Neuronal stem cell (in vitro differentiated cells): Measurements from ENCODE around the gene MAPK4.

Experiments
- DNase-seq: peaks from one replicate; pipeline ENCODE4 v3.0.0-alpha.2; 2013; ENCODE audit warnings: low spot score
- H2AFZ ChIP-seq: one replicate; pipeline ENCODE4 v1.6.1; 2013; ENCODE audit warnings: mild to moderate bottlenecking, low read length, inconsistent platforms
- H2AK5ac ChIP-seq: 2 replicates; pipeline ENCODE4 v1.6.1; 2013; ENCODE audit warnings: low read depth, mild to moderate bottlenecking, inconsistent platforms, low read length, moderate library complexity, mixed read lengths
- H2BK120ac ChIP-seq: 2 replicates; pipeline ENCODE4 v1.6.1; 2013; ENCODE audit warnings: low read depth, mild to moderate bottlenecking, inconsistent platforms, low read length, moderate library complexity, mixed read lengths
- H2BK12ac ChIP-seq: one replicate; pipeline ENCODE4 v1.6.1; 2013; ENCODE audit warnings: low read length, inconsistent platforms
- H2BK15ac ChIP-seq: 2 replicates; pipeline ENCODE4 v1.6.1; 2013; ENCODE audit warnings: mild to moderate bottlenecking, low read length, inconsistent platforms, mixed read lengths
- H2BK5ac ChIP-seq: one replicate; pipeline ENCODE4 v1.6.1; 2013; ENCODE audit warnings: inconsistent platforms, mild to moderate bottlenecking, low read length, moderate library complexity
- H3K14ac ChIP-seq: one replicate; pipeline ENCODE4 v1.6.1; 2013; ENCODE audit warnings: low read length, inconsistent platforms
- H3K18ac ChIP-seq: 2 replicates; pipeline ENCODE4 v1.6.1; 2013; ENCODE audit warnings: low read length, inconsistent platforms
- H3K23ac ChIP-seq: 2 replicates; pipeline ENCODE4 v1.6.1; 2013; ENCODE audit warnings: low read depth, mild to moderate bottlenecking, mixed read lengths, low read length, inconsistent platforms; ENCODE audit not compliant: poor library complexity
- H3K27ac ChIP-seq: replicated peaks from 3 replicates; pipeline ENCODE4 v1.5.1; 2013; ENCODE audit warnings: low read length, inconsistent platforms
- H3K27me3 ChIP-seq, 3 experiments: 2 replicates each; pipeline ENCODE4 v1.6.1; 2013; ENCODE audit warnings: low read length in 3 of 3, mild to moderate bottlenecking in 2 of 3, inconsistent platforms in 1 of 3, low read depth in 1 of 3, mixed read lengths in 1 of 3, moderate library complexity in 1 of 3; ENCODE audit not compliant: control insufficient read depth in 3 of 3, insufficient read depth in 3 of 3
- H3K36me3 ChIP-seq, 2 donors: replicated peaks in 1 of 2; 2 replicates each; pipeline ENCODE4 v1.6.1; 2013; ENCODE audit warnings: low read length in 2 of 2; ENCODE audit not compliant: control insufficient read depth in 2 of 2, insufficient read depth in 2 of 2
- H3K4ac ChIP-seq: 2 replicates; pipeline ENCODE4 v1.6.1; 2013; ENCODE audit warnings: inconsistent platforms, mild to moderate bottlenecking, low read length, moderate library complexity
- H3K4me1 ChIP-seq, 2 donors: 1 replicate in 1 of 2; 2 replicates in 1 of 2; pipeline ENCODE4 v1.6.1; 2013; ENCODE audit warnings: low read length in 2 of 2, low read depth in 1 of 2; ENCODE audit not compliant: control insufficient read depth in 2 of 2, insufficient read depth in 1 of 2
- H3K4me2 ChIP-seq: one replicate; pipeline ENCODE4 v1.6.1; 2013; ENCODE audit warnings: mild to moderate bottlenecking, low read length, inconsistent platforms; ENCODE audit not compliant: insufficient read depth, poor library complexity, severe bottlenecking
- H3K4me3 ChIP-seq, 2 donors: 2 replicates each; pipeline ENCODE4 v1.5.1; 2013; ENCODE audit warnings: low read length in 2 of 2, mild to moderate bottlenecking in 2 of 2, inconsistent platforms in 1 of 2, moderate library complexity in 1 of 2
- H3K79me1 ChIP-seq: one replicate; pipeline ENCODE4 v1.6.1; 2013; ENCODE audit warnings: low read depth, mild to moderate bottlenecking, inconsistent platforms, low read length, moderate library complexity
- H3K9ac ChIP-seq: one replicate; pipeline ENCODE4 v1.6.1; 2013; ENCODE audit warnings: mild to moderate bottlenecking, low read depth, low read length, inconsistent platforms; ENCODE audit not compliant: poor library complexity
- H3K9me3 ChIP-seq, 2 donors: replicated peaks in 1 of 2; 2 replicates each; pipeline versions ENCODE3 to v1.6.1; 2013; ENCODE audit warnings: low read length in 2 of 2, mild to moderate bottlenecking in 2 of 2, inconsistent platforms in 1 of 2, low read depth in 1 of 2, mixed read lengths in 1 of 2, moderate library complexity in 1 of 2; ENCODE audit not compliant: control insufficient read depth in 2 of 2, insufficient read depth in 1 of 2
- H4K8ac ChIP-seq: one replicate; pipeline ENCODE4 v1.6.1; 2013; ENCODE audit warnings: low read depth, mild to moderate bottlenecking, inconsistent platforms, low read length, moderate library complexity
- H4K91ac ChIP-seq: one replicate; pipeline ENCODE4 v1.6.1; 2013; ENCODE audit warnings: low read length, low read depth, mild to moderate bottlenecking, inconsistent platforms; ENCODE audit not compliant: poor library complexity
- WGBS, 2 donors: extraction: QIAGEN DNeasy Blood & Tissue Kit; methylation state at CpG; one replicate each; pipeline ENCODE4 v1.1.7; 2013; ENCODE audit warnings: missing lambda C conversion rate in 2 of 2, mixed read lengths in 1 of 2; ENCODE audit not compliant: insufficient read length in 2 of 2, insufficient replicate concordance in 1 of 2; ENCODE audit errors: extremely low coverage in 2 of 2; 5-methylcytosine and 5-hydroxymethylcytosine counted together

MAPK4 gene

DNA sequence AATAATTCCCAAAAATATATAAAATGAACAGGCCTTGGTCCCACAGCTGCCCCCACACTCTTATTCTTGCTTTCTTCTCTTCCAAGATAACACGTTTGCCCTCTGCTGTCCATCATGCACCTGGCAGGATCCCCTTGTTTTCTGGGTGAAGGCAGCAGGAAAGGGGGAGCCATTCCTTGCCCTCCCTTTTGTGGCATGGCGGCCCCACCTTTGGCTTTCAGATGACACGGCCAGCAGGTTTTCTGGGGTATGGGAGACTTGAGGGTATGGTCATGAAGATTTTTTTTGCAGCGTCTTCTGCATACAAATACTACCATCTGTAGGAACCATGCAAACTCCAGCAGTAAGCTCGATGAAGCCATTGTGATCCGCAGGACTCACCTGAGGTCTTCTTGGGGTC lies 118.8 kb downstream of the MAPK4 start:
- H3K4ac ChIP-seq = no peak overlapping the region
- no peak overlapping the region for H3K18ac ChIP-seq
- H2BK120ac ChIP-seq = no peak overlapping the region
- H3K27me3 ChIP-seq = no peaks in the 10 kb centered on the region
- no peak overlapping the region for H4K8ac ChIP-seq
- H3K36me3 ChIP-seq = no peaks in the 10 kb centered on the region
- H3K4me1 ChIP-seq = peaks cover 0 to 1% of the 10 kb centered on the region in 2 donors
- H2AFZ ChIP-seq = no peak overlapping the region
- no peaks in the 10 kb centered on the region for H3K79me1 ChIP-seq
- peaks cover 2 to 4% of the 10 kb centered on the region in 2 donors for H3K9me3 ChIP-seq
- no peak overlapping the region for H4K91ac ChIP-seq
- H2BK15ac ChIP-seq = no peak overlapping the region
- H3K9ac ChIP-seq = no peak overlapping the region
- no peak overlapping the region for H2BK5ac ChIP-seq
- no peak overlapping the region for H3K4me3 ChIP-seq
- H3K27ac ChIP-seq = no peak overlapping the region
- no peak overlapping the region for H3K4me2 ChIP-seq
- H3K14ac ChIP-seq = no peak overlapping the region
- no peak for DNase-seq
- no peak overlapping the region for H3K23ac ChIP-seq
- H2AK5ac ChIP-seq = no peak overlapping the region
- WGBS, 2 donors = no CpG with 5 or more reads among the region's 6 CpGs
- H2BK12ac ChIP-seq = no peak overlapping the region

DNA sequence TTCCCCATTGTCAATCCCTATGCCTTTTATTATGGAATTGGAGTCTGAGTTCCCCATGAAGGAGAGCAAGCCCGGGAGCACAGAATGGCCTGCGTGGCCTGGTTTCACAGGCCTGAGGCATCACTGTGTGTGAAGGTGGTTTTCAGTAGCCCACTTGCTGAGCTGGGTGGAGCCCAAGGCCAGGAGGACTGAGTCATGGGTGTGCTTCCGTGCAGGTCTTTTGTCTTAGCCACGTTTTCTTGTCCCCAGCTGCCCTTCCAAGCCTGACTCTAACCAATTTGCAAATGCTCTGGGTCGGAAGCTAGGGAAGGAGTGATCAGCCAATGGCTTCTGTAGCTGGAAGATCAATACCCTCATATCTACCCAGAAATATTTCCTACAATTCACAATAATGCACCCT lies 119.2 kb downstream of the MAPK4 start:
- H3K14ac ChIP-seq = no peak overlapping the region
- no peak overlapping the region for H3K4me2 ChIP-seq
- no peak overlapping the region for H3K23ac ChIP-seq
- no peak overlapping the region for H2BK15ac ChIP-seq
- H2BK12ac ChIP-seq = no peak overlapping the region
- H3K9ac ChIP-seq = no peak overlapping the region
- H4K91ac ChIP-seq = no peak overlapping the region
- no peaks in the 10 kb centered on the region for H3K79me1 ChIP-seq
- no peaks in the 10 kb centered on the region for H3K36me3 ChIP-seq
- H2AK5ac ChIP-seq = no peak overlapping the region
- H3K4me3 ChIP-seq = no peak overlapping the region
- peaks cover 0 to 1% of the 10 kb centered on the region in 2 donors for H3K4me1 ChIP-seq
- no peak overlapping the region for H3K4ac ChIP-seq
- no peak for DNase-seq
- no peak overlapping the region for H2BK5ac ChIP-seq
- peaks cover 2 to 4% of the 10 kb centered on the region in 2 donors for H3K9me3 ChIP-seq
- H3K18ac ChIP-seq = no peak overlapping the region
- no peak overlapping the region for H2BK120ac ChIP-seq
- H3K27ac ChIP-seq = no peak overlapping the region
- WGBS, 2 donors = no CpG with 5 or more reads among the region's 5 CpGs
- H4K8ac ChIP-seq = no peak overlapping the region
- H2AFZ ChIP-seq = no peak overlapping the region
- no peaks in the 10 kb centered on the region for H3K27me3 ChIP-seq

DNA sequence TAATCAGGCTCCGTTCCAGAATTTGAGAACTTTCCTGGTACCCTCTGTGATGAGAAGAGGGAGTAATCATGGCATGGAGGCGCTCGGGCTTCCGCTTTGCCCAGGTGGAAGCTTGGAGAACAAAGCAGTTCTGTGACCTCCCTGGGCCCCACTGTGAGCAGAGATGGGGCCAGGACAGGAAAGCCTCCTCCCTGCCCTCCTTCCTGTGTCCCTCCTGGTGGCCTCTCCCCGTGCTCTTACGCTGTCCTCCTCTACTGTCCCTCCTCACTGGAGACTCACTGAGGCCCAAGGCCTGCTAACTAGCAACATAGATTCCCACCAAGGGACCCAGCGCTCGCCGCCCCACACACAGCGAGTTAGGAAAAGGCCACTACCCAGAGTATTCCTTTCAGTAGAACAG lies 119.8 kb downstream of the MAPK4 start:
- no peak overlapping the region for H3K27ac ChIP-seq
- H3K27me3 ChIP-seq = no peaks in the 10 kb centered on the region
- H3K36me3 ChIP-seq = no peaks in the 10 kb centered on the region
- DNase-seq = no peak
- H3K18ac ChIP-seq = peak overlapping the region; percentile 51
- H2BK5ac ChIP-seq = no peak overlapping the region
- H2AFZ ChIP-seq = no peak overlapping the region
- H3K4me2 ChIP-seq = no peak overlapping the region
- no peak overlapping the region for H3K4me3 ChIP-seq
- H2BK12ac ChIP-seq = no peak overlapping the region
- no peak overlapping the region for H4K91ac ChIP-seq
- H3K23ac ChIP-seq = no peak overlapping the region
- no peaks in the 10 kb centered on the region for H3K79me1 ChIP-seq
- WGBS, 2 donors = no CpG with 5 or more reads among the region's 10 CpGs
- H3K4me1 ChIP-seq = peaks cover 0 to 1% of the 10 kb centered on the region in 2 donors
- H3K14ac ChIP-seq = no peak overlapping the region
- H3K4ac ChIP-seq = no peak overlapping the region
- peaks cover 2 to 4% of the 10 kb centered on the region in 2 donors for H3K9me3 ChIP-seq
- H3K9ac ChIP-seq = no peak overlapping the region
- no peak overlapping the region for H2BK15ac ChIP-seq
- H2AK5ac ChIP-seq = no peak overlapping the region
- H4K8ac ChIP-seq = no peak overlapping the region
- no peak overlapping the region for H2BK120ac ChIP-seq

DNA sequence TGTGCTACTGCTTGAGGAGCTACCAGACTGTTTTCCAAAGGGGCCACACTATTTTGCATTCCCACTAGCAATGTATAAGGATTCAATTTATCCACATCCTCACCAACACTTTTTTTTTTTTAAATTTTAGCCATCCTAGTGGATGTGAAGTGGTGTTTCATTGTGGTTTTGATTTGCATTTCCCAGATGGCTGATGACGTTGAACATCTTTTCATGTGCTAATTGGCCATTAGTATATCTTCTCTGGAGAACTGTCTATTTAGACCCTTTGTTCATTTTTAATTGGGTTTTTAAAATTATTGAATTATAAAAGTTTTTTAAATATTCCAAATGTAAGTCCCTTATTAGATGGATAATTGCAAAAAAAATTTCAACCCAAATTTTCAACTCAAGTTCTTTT lies 121.1 kb downstream of the MAPK4 start:
- Histone ChIP-seq H3K4me1 (peaks cover 0 to 4% of the 10 kb centered on the region in 2 donors), H3K23ac (no peak overlapping the region), H2BK120ac (no peak overlapping the region), H3K14ac (no peak overlapping the region), H3K4ac (no peak overlapping the region), H3K27ac (no peak overlapping the region), H3K4me3 (no peak overlapping the region), H4K8ac (no peak overlapping the region), H2BK12ac (no peak overlapping the region), H2BK5ac (no peak overlapping the region), H4K91ac (no peak overlapping the region), H3K36me3 (no peaks in the 10 kb centered on the region), H3K9ac (no peak overlapping the region), H3K27me3 (no peaks in the 10 kb centered on the region), H3K79me1 (no peaks in the 10 kb centered on the region), H3K4me2 (no peak overlapping the region), H3K18ac (no peak overlapping the region), H2AK5ac (no peak overlapping the region), H2AFZ (no peak overlapping the region), H3K9me3 (peaks cover 2 to 4% of the 10 kb centered on the region in 2 donors), H2BK15ac (no peak overlapping the region)
- WGBS, 2 donors = no CpG with 5 or more reads among the region's 1 CpG
- DNase-seq = no peak
